ENCODE measurements around the gene PLA2G4A. TPM values are rescaled to one million over a fixed set of nuclear protein-coding genes. Genes with fewer than 3 reads are reported as not detected.
A peak's percentile ranks its signal among the peaks of the same experiment; 100 is the strongest.

Gene PLA2G4A
- total and polyA plus RNA-seq, 4 donors = 4.7 to 15.4 (median 9.0) TPM

GRCh38 chr1:186819563-186819962 lies 9.2 kb upstream of the PLA2G4A start:
- no peak overlapping the region for H3K27ac ChIP-seq (ENCODE audit: low read depth, low read length)
- H3K4me3 ChIP-seq (ENCODE audit: low read depth, low read length) = no peak overlapping the region
- H3K9me3 ChIP-seq (ENCODE audit: control insufficient read depth, insufficient read depth, low read length) = no peaks in the 10 kb centered on the region
- WGBS (ENCODE audit: insufficient coverage) = no CpG with 5 or more reads among the region's 2 CpGs
- DNase-seq (ENCODE audit: low read depth in 4 of 6, low spot score in 6 of 6) = no peak
- H3K27me3 ChIP-seq (ENCODE audit: control insufficient read depth, insufficient read depth, low read length) = no peaks in the 10 kb centered on the region
- H3K36me3 ChIP-seq (ENCODE audit: control insufficient read depth, insufficient read depth, low read length) = no peaks in the 10 kb centered on the region
- no peaks in the 10 kb centered on the region for H3K4me1 ChIP-seq (ENCODE audit: control insufficient read depth, insufficient read depth, low read length)

GRCh38 chr1:186829686-186830587 lies 1.2 kb downstream of the PLA2G4A start:
- Histone ChIP-seq H3K36me3 (ENCODE audit: control insufficient read depth, insufficient read depth, low read length) (no peaks in the 10 kb centered on the region), H3K27ac (ENCODE audit: low read depth, low read length) (no peak overlapping the region), H3K4me3 (ENCODE audit: low read depth, low read length) (peak overlapping the region; percentile 68), H3K4me1 (ENCODE audit: control insufficient read depth, insufficient read depth, low read length) (no peaks in the 10 kb centered on the region), H3K9me3 (ENCODE audit: control insufficient read depth, insufficient read depth, low read length) (no peaks in the 10 kb centered on the region), H3K27me3 (ENCODE audit: control insufficient read depth, insufficient read depth, low read length) (no peaks in the 10 kb centered on the region)
- WGBS (ENCODE audit: insufficient coverage) = 82% methylated on average over 5 of the region's 14 CpGs
- no peak for DNase-seq (ENCODE audit: low read depth in 4 of 6, low spot score in 6 of 6)

DNA sequence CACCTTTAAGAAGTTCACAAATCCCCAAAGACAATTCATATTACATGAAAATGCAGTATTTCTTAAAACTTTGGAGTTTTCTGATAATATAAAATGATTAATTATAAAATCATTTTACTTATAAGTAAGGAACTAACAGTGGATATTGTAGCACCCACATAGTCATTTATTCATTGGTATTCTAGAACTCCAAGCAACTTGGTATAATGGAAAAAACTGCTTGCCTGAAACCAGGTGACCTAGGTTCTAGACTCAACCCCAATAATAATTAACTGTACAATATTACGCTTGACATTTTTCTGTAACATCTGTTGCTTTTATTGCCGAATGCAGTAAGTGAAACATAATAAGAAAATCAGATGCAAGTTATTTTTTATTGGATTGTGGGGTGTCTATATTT lies 2.4 kb downstream of the PLA2G4A start:
- no peaks in the 10 kb centered on the region for H3K9me3 ChIP-seq (ENCODE audit: control insufficient read depth, insufficient read depth, low read length)
- H3K27me3 ChIP-seq (ENCODE audit: control insufficient read depth, insufficient read depth, low read length) = no peaks in the 10 kb centered on the region
- no peaks in the 10 kb centered on the region for H3K4me1 ChIP-seq (ENCODE audit: control insufficient read depth, insufficient read depth, low read length)
- no CpG with 5 or more reads among the region's 2 CpGs for WGBS (ENCODE audit: insufficient coverage)
- no peaks in the 10 kb centered on the region for H3K36me3 ChIP-seq (ENCODE audit: control insufficient read depth, insufficient read depth, low read length)
- H3K4me3 ChIP-seq (ENCODE audit: low read depth, low read length) = no peak overlapping the region
- H3K27ac ChIP-seq (ENCODE audit: low read depth, low read length) = no peak overlapping the region
- DNase-seq (ENCODE audit: low read depth in 4 of 6, low spot score in 6 of 6) = no peak

DNA sequence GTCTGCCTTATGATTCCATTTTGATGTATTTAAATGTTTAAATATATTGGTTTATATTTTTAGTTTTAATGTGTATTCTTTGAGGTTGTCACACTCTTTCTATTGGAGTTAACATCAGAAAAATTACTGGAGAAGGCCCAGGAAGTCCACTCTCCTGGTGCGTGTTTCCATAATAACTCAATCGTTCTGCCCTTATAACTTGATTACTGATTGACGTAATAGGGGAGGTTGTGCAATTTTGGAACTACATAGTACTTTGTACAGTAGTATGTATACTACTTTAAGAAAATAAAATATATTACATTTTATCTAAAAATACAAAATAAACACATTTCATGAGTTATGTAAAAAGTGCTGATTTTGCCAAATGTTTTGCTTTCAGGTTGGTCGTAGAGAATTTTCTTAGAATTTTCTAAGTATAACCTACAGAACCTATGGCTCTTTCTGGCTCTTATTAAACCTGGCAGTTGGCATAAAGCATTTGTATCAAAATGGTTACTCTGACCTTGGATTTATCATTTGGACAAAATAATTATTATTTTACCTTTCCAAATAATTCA lies 5.7 kb downstream of the PLA2G4A start:
- no peaks in the 10 kb centered on the region for H3K9me3 ChIP-seq (ENCODE audit: control insufficient read depth, insufficient read depth, low read length)
- H3K27ac ChIP-seq (ENCODE audit: low read depth, low read length) = no peak overlapping the region
- H3K27me3 ChIP-seq (ENCODE audit: control insufficient read depth, insufficient read depth, low read length) = no peaks in the 10 kb centered on the region
- H3K4me3 ChIP-seq (ENCODE audit: low read depth, low read length) = no peak overlapping the region
- no peaks in the 10 kb centered on the region for H3K4me1 ChIP-seq (ENCODE audit: control insufficient read depth, insufficient read depth, low read length)
- H3K36me3 ChIP-seq (ENCODE audit: control insufficient read depth, insufficient read depth, low read length) = no peaks in the 10 kb centered on the region
- WGBS (ENCODE audit: insufficient coverage) = no CpG with 5 or more reads among the region's 4 CpGs
- no peak for DNase-seq (ENCODE audit: low read depth in 4 of 6, low spot score in 6 of 6)

- Histone ChIP-seq H3K36me3 (ENCODE audit: control insufficient read depth, insufficient read depth, low read length) (no peaks in the 10 kb centered on the region), H3K27me3 (ENCODE audit: control insufficient read depth, insufficient read depth, low read length) (no peaks in the 10 kb centered on the region), H3K27ac (ENCODE audit: low read depth, low read length) (no peak overlapping the region), H3K4me3 (ENCODE audit: low read depth, low read length) (no peak overlapping the region), H3K9me3 (ENCODE audit: control insufficient read depth, insufficient read depth, low read length) (no peaks in the 10 kb centered on the region), H3K4me1 (ENCODE audit: control insufficient read depth, insufficient read depth, low read length) (no peaks in the 10 kb centered on the region)
- WGBS (ENCODE audit: insufficient coverage) = no CpG with 5 or more reads among the region's 3 CpGs
- DNase-seq (ENCODE audit: low read depth in 4 of 6, low spot score in 6 of 6) = no peak
Measured at GRCh38 chr1:186835448-186835847, 6.7 kb downstream of the PLA2G4A start.

DNA sequence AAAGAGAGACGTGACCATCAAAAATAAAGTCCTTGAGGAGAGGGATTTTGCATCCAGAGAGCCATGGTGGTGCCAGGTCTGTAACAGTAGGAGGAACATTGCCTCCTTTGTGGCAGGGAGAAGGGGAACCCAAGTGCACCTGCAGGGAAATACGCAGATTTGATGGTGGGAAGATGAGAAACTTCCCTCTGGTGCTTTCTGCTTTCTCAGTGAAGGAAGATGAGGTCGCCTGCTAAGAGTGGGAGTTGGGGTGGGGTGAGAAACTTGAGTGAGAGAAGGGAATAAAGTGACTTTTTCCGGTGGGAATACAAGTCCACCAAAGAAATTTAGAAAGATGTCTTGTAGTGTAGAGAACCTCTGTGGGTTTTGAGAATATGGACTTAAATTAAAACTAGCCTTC lies 9.1 kb downstream of the PLA2G4A start:
- Histone ChIP-seq H3K9me3 (ENCODE audit: control insufficient read depth, insufficient read depth, low read length) (no peaks in the 10 kb centered on the region), H3K27me3 (ENCODE audit: control insufficient read depth, insufficient read depth, low read length) (no peaks in the 10 kb centered on the region), H3K36me3 (ENCODE audit: control insufficient read depth, insufficient read depth, low read length) (no peaks in the 10 kb centered on the region), H3K4me3 (ENCODE audit: low read depth, low read length) (no peak overlapping the region), H3K4me1 (ENCODE audit: control insufficient read depth, insufficient read depth, low read length) (no peaks in the 10 kb centered on the region), H3K27ac (ENCODE audit: low read depth, low read length) (no peak overlapping the region)
- no peak for DNase-seq (ENCODE audit: low read depth in 4 of 6, low spot score in 6 of 6)
- 91% methylated on average over 4 of the region's 4 CpGs for WGBS (ENCODE audit: insufficient coverage)

GRCh38 chr1:186838380-186839040 lies 9.8 kb downstream of the PLA2G4A start:
- no peak overlapping the region for H3K27ac ChIP-seq (ENCODE audit: low read depth, low read length)
- H3K4me1 ChIP-seq (ENCODE audit: control insufficient read depth, insufficient read depth, low read length) = no peaks in the 10 kb centered on the region
- H3K27me3 ChIP-seq (ENCODE audit: control insufficient read depth, insufficient read depth, low read length) = no peaks in the 10 kb centered on the region
- H3K9me3 ChIP-seq (ENCODE audit: control insufficient read depth, insufficient read depth, low read length) = no peaks in the 10 kb centered on the region
- no peak for DNase-seq (ENCODE audit: low read depth in 4 of 6, low spot score in 6 of 6)
- no peaks in the 10 kb centered on the region for H3K36me3 ChIP-seq (ENCODE audit: control insufficient read depth, insufficient read depth, low read length)
- WGBS (ENCODE audit: insufficient coverage) = no CpG with 5 or more reads among the region's 2 CpGs
- no peak overlapping the region for H3K4me3 ChIP-seq (ENCODE audit: low read depth, low read length)

GRCh38 chr1:186839041-186839400 lies 10.3 kb downstream of the PLA2G4A start:
- H3K27me3 ChIP-seq (ENCODE audit: control insufficient read depth, insufficient read depth, low read length) = no peaks in the 10 kb centered on the region
- no peak overlapping the region for H3K4me3 ChIP-seq (ENCODE audit: low read depth, low read length)
- H3K4me1 ChIP-seq (ENCODE audit: control insufficient read depth, insufficient read depth, low read length) = no peaks in the 10 kb centered on the region
- no peaks in the 10 kb centered on the region for H3K9me3 ChIP-seq (ENCODE audit: control insufficient read depth, insufficient read depth, low read length)
- DNase-seq (ENCODE audit: low read depth in 4 of 6, low spot score in 6 of 6) = no peak
- H3K36me3 ChIP-seq (ENCODE audit: control insufficient read depth, insufficient read depth, low read length) = no peaks in the 10 kb centered on the region
- WGBS (ENCODE audit: insufficient coverage) = 100% methylated on average over 1 of the region's 2 CpGs
- no peak overlapping the region for H3K27ac ChIP-seq (ENCODE audit: low read depth, low read length)

- H3K27me3 ChIP-seq (ENCODE audit: control insufficient read depth, insufficient read depth, low read length) = no peaks in the 10 kb centered on the region
- H3K4me1 ChIP-seq (ENCODE audit: control insufficient read depth, insufficient read depth, low read length) = no peaks in the 10 kb centered on the region
- no CpG with 5 or more reads among the region's 3 CpGs for WGBS (ENCODE audit: insufficient coverage)
- H3K27ac ChIP-seq (ENCODE audit: low read depth, low read length) = no peak overlapping the region
- no peaks in the 10 kb centered on the region for H3K9me3 ChIP-seq (ENCODE audit: control insufficient read depth, insufficient read depth, low read length)
- no peak for DNase-seq (ENCODE audit: low read depth in 4 of 6, low spot score in 6 of 6)
- H3K4me3 ChIP-seq (ENCODE audit: low read depth, low read length) = no peak overlapping the region
- no peaks in the 10 kb centered on the region for H3K36me3 ChIP-seq (ENCODE audit: control insufficient read depth, insufficient read depth, low read length)
Measured at GRCh38 chr1:186841599-186841998, 12.8 kb downstream of the PLA2G4A start.
